H1 (cell line): ENCODE measurements around the gene SLC24A4. TPM values are rescaled to one million over a fixed set of nuclear protein-coding genes. Genes with fewer than 3 reads are reported as not detected.
A peak's percentile ranks its signal among the peaks of the same experiment; 100 is the strongest.

Source experiments
- CTCF ChIA-PET: fragments of 300-600 bp; sonication (Branson Sonifier 250); formaldehyde crosslinking; loops from one replicate; lab custom pipeline; 2021; ENCODE audit not compliant: partially characterized antibody; lab: Charles Lee
- POLR2A ChIA-PET: fragments of 300-600 bp; sonication (Branson Sonifier 250); formaldehyde crosslinking; loops from one replicate; lab custom pipeline; 2021; ENCODE audit warnings: inconsistent platforms; ENCODE audit not compliant: partially characterized antibody; lab: Charles Lee
- DNase-seq, 2 experiments: peaks; one replicate each; pipeline versions ENCODE4 v3.0.0 to v3.0.0-alpha.2; 2010 to 2022; ENCODE audit warnings: low spot score in 2 of 2, low read depth in 1 of 2, mixed read lengths in 1 of 2
- FAIRE-seq: peaks from 2 replicates; lab custom pipeline; 2011; peaks lifted over from hg19 to GRCh38; lab: Jason Lieb, UNC
- H2AFZ ChIP-seq: 2 replicates; pipeline ENCODE4 v1.8.1; 2012; ENCODE audit warnings: low read length, inconsistent platforms
- H2AK5ac ChIP-seq: 2 replicates; pipeline ENCODE4 v1.6.1; 2013; ENCODE audit warnings: low read depth, low read length
- H2BK120ac ChIP-seq: replicated peaks from 2 replicates; pipeline ENCODE3; 2013; ENCODE audit warnings: low read depth, low read length, inconsistent platforms
- H2BK12ac ChIP-seq: 2 replicates; pipeline ENCODE4 v1.6.1; 2013; ENCODE audit warnings: low read depth, low read length
- H2BK15ac ChIP-seq: 2 replicates; pipeline ENCODE4 v1.6.1; 2013; ENCODE audit warnings: low read length
- H2BK20ac ChIP-seq: 2 replicates; pipeline ENCODE4 v1.6.1; 2013; ENCODE audit warnings: low read length
- H2BK5ac ChIP-seq: 2 replicates; pipeline ENCODE4 v1.6.1; 2013; ENCODE audit warnings: low read depth, low read length
- H3K14ac ChIP-seq: 2 replicates; pipeline ENCODE4 v1.6.1; 2013; ENCODE audit warnings: inconsistent platforms; ENCODE audit not compliant: insufficient read length
- H3K18ac ChIP-seq: 2 replicates; pipeline ENCODE4 v1.6.1; 2013; ENCODE audit warnings: low read length; ENCODE audit errors: extremely low read depth
- H3K23ac ChIP-seq: 2 replicates; pipeline ENCODE4 v1.6.1; 2013; ENCODE audit warnings: inconsistent platforms; ENCODE audit not compliant: insufficient read length
- H3K23me2 ChIP-seq: 2 replicates; pipeline ENCODE4 v1.6.1; 2013; ENCODE audit warnings: low read depth, low read length
- H3K27ac ChIP-seq: 2 replicates; pipeline ENCODE4 v1.6.1; 2011; ENCODE audit warnings: low read depth, low read length, inconsistent platforms
- H3K27me3 ChIP-seq, 4 experiments: replicated peaks in 1 of 4; 1 replicate in 1 of 4; 2 replicates in 3 of 4; pipeline versions ENCODE4 v1.6.1 to v1.8.1; 2011 to 2013; ENCODE audit warnings: low read length in 3 of 4, mild to moderate bottlenecking in 3 of 4, inconsistent platforms in 2 of 4, mixed read lengths in 2 of 4, moderate library complexity in 1 of 4; ENCODE audit not compliant: control insufficient read depth in 3 of 4, insufficient read depth in 3 of 4; ENCODE audit errors: extremely low read depth in 1 of 4
- H3K36me3 ChIP-seq, 4 experiments: 2 replicates each; pipeline versions ENCODE4 v1.6.1 to v1.8.1; 2011 to 2013; ENCODE audit warnings: mild to moderate bottlenecking in 4 of 4, low read length in 3 of 4, moderate library complexity in 2 of 4, control low read depth in 1 of 4, inconsistent platforms in 1 of 4; ENCODE audit not compliant: insufficient read depth in 4 of 4, control insufficient read depth in 2 of 4
- H3K4ac ChIP-seq: replicated peaks from 2 replicates; pipeline ENCODE3; 2013; ENCODE audit warnings: low read length, low read depth, mixed read lengths, inconsistent platforms; ENCODE audit not compliant: insufficient read length
- H3K4me1 ChIP-seq, 4 experiments: replicated peaks in 1 of 4; 1 replicate in 1 of 4; 2 replicates in 3 of 4; pipeline versions ENCODE4 v1.6.1 to v1.8.1; 2011 to 2013; ENCODE audit warnings: low read length in 3 of 4, inconsistent platforms in 2 of 4, mixed read lengths in 1 of 4; ENCODE audit not compliant: insufficient read depth in 4 of 4, control insufficient read depth in 3 of 4
- H3K4me2 ChIP-seq, 2 experiments: 2 replicates each; pipeline versions ENCODE4 v1.6.1 to v1.8.1; 2011 to 2013; ENCODE audit warnings: low read depth in 2 of 2, low read length in 2 of 2, control low read depth in 1 of 2, inconsistent platforms in 1 of 2, mild to moderate bottlenecking in 1 of 2; ENCODE audit not compliant: insufficient read depth in 1 of 2
- H3K4me3 ChIP-seq, 4 experiments: fragments of 200-600, 300-600 bp in 1 of 4; sonication (generic), shearing (Covaris generic), sonication (Bioruptor Twin) in 1 of 4; 2 replicates each; pipeline versions ENCODE4 v1.5.1 to v1.8.1; 2011 to 2016; ENCODE audit warnings: low read length in 4 of 4, low read depth in 3 of 4, control low read depth in 2 of 4, inconsistent platforms in 2 of 4, mild to moderate bottlenecking in 2 of 4, mixed read lengths in 1 of 4, moderate library complexity in 1 of 4; ENCODE audit not compliant: insufficient read depth in 2 of 4; ENCODE audit errors: extremely low read depth in 1 of 4
- H3K56ac ChIP-seq: replicated peaks from 2 replicates; pipeline ENCODE3; 2013; ENCODE audit warnings: low read depth, mild to moderate bottlenecking, mixed read lengths, low read length, inconsistent platforms; ENCODE audit not compliant: insufficient read length
- H3K79me1 ChIP-seq: 2 replicates; pipeline ENCODE4 v1.6.1; 2013; ENCODE audit warnings: low read depth, low read length, control low read depth
- H3K79me2 ChIP-seq, 2 experiments: 2 replicates each; pipeline versions ENCODE4 v1.6.1 to v1.8.1; 2012 to 2013; ENCODE audit warnings: low read length in 2 of 2, mild to moderate bottlenecking in 2 of 2, inconsistent platforms in 1 of 2; ENCODE audit not compliant: insufficient read depth in 2 of 2, control insufficient read depth in 1 of 2
- H3K9ac ChIP-seq, 4 experiments: replicated peaks in 1 of 4; 1 replicate in 1 of 4; 2 replicates in 3 of 4; pipeline versions ENCODE4 v1.6.1 to v1.8.1; 2011 to 2013; ENCODE audit warnings: low read depth in 3 of 4, low read length in 3 of 4, control low read depth in 2 of 4, mild to moderate bottlenecking in 2 of 4, moderate library complexity in 2 of 4, inconsistent platforms in 1 of 4; ENCODE audit errors: extremely low read depth in 1 of 4
- H3K9me3 ChIP-seq, 2 experiments: 2 replicates each; pipeline versions ENCODE4 v1.6.1 to v1.8.1; 2012 to 2013; ENCODE audit warnings: mild to moderate bottlenecking in 2 of 2, moderate library complexity in 2 of 2, control low read depth in 1 of 2, inconsistent platforms in 1 of 2, low read depth in 1 of 2, low read length in 1 of 2, mixed read lengths in 1 of 2; ENCODE audit not compliant: insufficient read depth in 2 of 2
- H4K20me1 ChIP-seq, 2 experiments: replicated peaks in 1 of 2; 2 replicates each; pipeline versions ENCODE3 to v1.8.1; 2011 to 2013; ENCODE audit warnings: inconsistent platforms in 2 of 2, low read length in 2 of 2, mild to moderate bottlenecking in 1 of 2; ENCODE audit not compliant: insufficient read depth in 2 of 2, control insufficient read depth in 1 of 2
- H4K5ac ChIP-seq: 2 replicates; pipeline ENCODE4 v1.6.1; 2013; ENCODE audit warnings: low read length, low read depth, mixed read lengths, inconsistent platforms; ENCODE audit not compliant: insufficient read length
- H4K8ac ChIP-seq: 2 replicates; pipeline ENCODE4 v1.8.0; 2013; ENCODE audit warnings: mild to moderate bottlenecking, moderate library complexity, low read length, inconsistent platforms; ENCODE audit not compliant: insufficient read depth; ENCODE audit errors: extremely low read depth
- H4K91ac ChIP-seq: replicated peaks from 2 replicates; pipeline ENCODE3; 2013; ENCODE audit warnings: low read length, mixed read lengths, inconsistent platforms; ENCODE audit not compliant: insufficient read length
- CBX8 ChIP-seq: fragments of 300-800, 300-1000 bp; sonication (generic); IDR thresholded peaks from 2 replicates; pipeline ENCODE4 v1.7.1; 2016; ENCODE audit warnings: low read depth, low read length, borderline replicate concordance
- EZH2 ChIP-seq: fragments of 200-600 bp; sonication (generic); IDR thresholded peaks from 2 replicates; pipeline ENCODE4 v1.7.1; 2012; ENCODE audit warnings: low read depth, mild to moderate bottlenecking, moderate library complexity, low read length, inconsistent platforms; ENCODE audit not compliant: severe bottlenecking
- HDAC2 ChIP-seq, 2 experiments: fragments of 300-600 bp in 1 of 2; sonication (generic) in 1 of 2; IDR thresholded peaks; 2 replicates each; pipeline ENCODE4 v1.6.1; 2011 to 2012; ENCODE audit warnings: low read depth in 2 of 2, low read length in 2 of 2, mild to moderate bottlenecking in 2 of 2, moderate library complexity in 2 of 2, borderline replicate concordance in 1 of 2, inconsistent platforms in 1 of 2
- KDM4A ChIP-seq: IDR thresholded peaks from one replicate; pipeline ENCODE4 v1.7.1; 2012; ENCODE audit warnings: low read depth, mild to moderate bottlenecking, moderate library complexity, low read length, inconsistent platforms; ENCODE audit not compliant: severe bottlenecking
- SUZ12 ChIP-seq: fragments of 200-600 bp; sonication (generic); IDR thresholded peaks from 2 replicates; pipeline ENCODE4 v1.6.1; 2012; ENCODE audit warnings: mild to moderate bottlenecking, inconsistent platforms, low read length, moderate library complexity, mixed read lengths
- WGBS, 2 experiments: shearing (Covaris generic) in 1 of 2; methylation state at CpG; one replicate each; pipeline versions ENCODE4 v1.1.6 to v1.1.7; 2013 to 2015; ENCODE audit warnings: low lambda C conversion rate in 2 of 2, mixed read lengths in 2 of 2, inconsistent platforms in 1 of 2, low coverage in 1 of 2, missing lambda C conversion rate in 1 of 2; ENCODE audit not compliant: insufficient replicate concordance in 2 of 2, insufficient coverage in 1 of 2, insufficient read length in 1 of 2; ENCODE audit errors: extremely low coverage in 1 of 2, missing lambda C conversion rate in 1 of 2; 5-methylcytosine and 5-hydroxymethylcytosine counted together
- polyA plus RNA-seq, 7 experiments: library from polyadenylated mRNA; depleted of rRNA in 3 of 7; stranded (reverse) in 5 of 7; unstranded in 2 of 7; fragments of >200 nt in 5 of 7; fragments of 200-250 nt in 2 of 7; gene quantifications; 1 replicate in 5 of 7; 2 replicates in 1 of 7; 4 replicates in 1 of 7; pipeline versions ENCODE4 v1.2.1 to v1.2.3, GENCODE V29; 2011 to 2013; ENCODE audit warnings: missing spikeins in 2 of 7, mixed read lengths in 2 of 7
- total RNA-seq: library from RNA; stranded (reverse); fragmentation: NEBNext Ultra II Directional; extraction: Animal tissue kit (Norgen Biotek cat#: 25700); gene quantifications from 2 replicates; pipeline ENCODE4 v1.2.1, GENCODE V29; 2021

Gene SLC24A4
- total and polyA plus RNA-seq, 2 of the 8 experiments (the other 6 are each of a cell fraction or from before 2014, with no cell fraction given), result 0.27 to 0.89 TPM

DNA sequence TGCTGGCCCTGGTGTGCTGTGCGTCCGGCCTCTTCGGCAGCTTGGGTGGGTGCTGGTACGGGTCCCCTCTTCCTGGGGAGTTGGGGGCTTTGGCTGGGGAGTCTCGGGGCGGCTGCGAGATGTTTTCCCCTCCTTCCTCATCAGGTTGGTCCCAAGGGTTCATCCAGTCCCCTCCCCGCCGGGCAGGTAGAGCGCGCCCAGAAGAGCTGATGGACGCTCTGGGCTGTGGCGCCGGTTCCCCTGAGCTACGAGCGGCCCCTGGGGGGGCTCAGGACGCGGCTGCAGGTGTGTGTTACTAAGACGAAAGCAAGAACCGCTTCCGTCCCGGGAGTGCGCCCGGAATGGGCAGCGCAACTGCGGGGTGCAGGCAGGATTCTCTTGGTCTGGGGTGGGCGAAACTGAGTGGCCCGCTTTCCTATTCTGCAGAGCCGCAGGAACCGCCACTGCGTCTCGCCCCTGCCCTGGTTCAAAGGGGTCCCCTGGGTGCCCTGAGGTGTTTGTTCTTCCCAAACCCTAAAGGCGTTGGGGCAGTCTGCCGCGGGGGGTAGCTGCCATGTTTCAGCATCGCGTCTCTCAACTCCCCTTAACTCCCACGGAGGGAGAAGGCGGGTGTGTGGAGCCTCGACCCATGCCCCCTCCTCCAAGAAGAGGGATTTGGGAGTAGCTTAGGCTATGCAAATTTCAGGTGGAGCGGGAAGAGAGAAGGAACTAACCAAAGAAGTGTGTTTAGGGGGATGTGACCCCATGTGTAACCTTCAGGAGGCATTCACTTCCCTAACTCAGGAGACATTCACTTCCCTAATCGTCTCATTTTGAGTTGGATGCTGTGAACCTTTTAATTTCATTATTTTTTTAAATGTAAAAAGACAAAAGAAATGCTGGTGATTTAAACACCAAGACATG is 1.2 kb downstream of the SLC24A4 start:
- Histone ChIP-seq H3K4me2 (peak overlapping the region; percentile 70 to 79), H3K4me1 (peaks cover 0 to 5% (median 1%) of the 10 kb centered on the region in 4 experiments; a peak in 5 of 7 replicates), H3K36me3 (peaks cover 0 to 5% (median 0%) of the 10 kb centered on the region in 4 experiments; a peak in 1 of 8 replicates), H3K9me3 (no peaks in the 10 kb centered on the region), H4K8ac (peak overlapping the region; percentile 39; the same call in 1 of the 2 replicates), H3K14ac (no peak overlapping the region), H3K18ac (no peak overlapping the region), H2BK12ac (no peak overlapping the region), H2AK5ac (no peak overlapping the region), H3K4me3 (peak overlapping the region; percentile 43 to 62 (median 50)), H2AFZ (peak overlapping the region; percentile 64; the same call in 1 of the 2 replicates), H4K5ac (no peak overlapping the region), H2BK15ac (no peak overlapping the region), H3K56ac (no peak overlapping the region), H3K27me3 (peaks cover 33 to 65% (median 57%) of the 10 kb centered on the region in 4 experiments), H2BK120ac (no peak overlapping the region), H2BK20ac (no peak overlapping the region), H3K79me2 (no peaks in the 10 kb centered on the region), H4K20me1 (peaks cover 0 to 5% of the 10 kb centered on the region in 2 experiments), H3K27ac (no peak overlapping the region), H3K4ac (no peak overlapping the region), H3K9ac (no peak overlapping the region), H3K23me2 (peaks cover 15% of the 10 kb centered on the region; the same call in 1 of the 2 replicates), H3K23ac (no peak overlapping the region), H2BK5ac (no peak overlapping the region), H3K79me1 (no peaks in the 10 kb centered on the region)
- DNase-seq (peak in 1 of 2 experiments; percentile 69), FAIRE-seq (no peak)
- POLR2A ChIA-PET, result interaction anchor here (0.9 to 1.0 kb wide), 2 partner anchors 30 to 125 kb away, joined by 3 read pairs; no protein-coding TSS in a partner anchor
- CTCF ChIA-PET, result interaction anchor here (0.6 to 8.2 kb wide), 8 partner anchors 9 to 32 kb away, joined by 3 to 52 read pairs (median 4); no protein-coding TSS in a partner anchor
- WGBS, 2 experiments, result 5% methylated on average over 26 of the region's 42 CpGs; no CpG with 5 or more reads in 1 of the 2 experiments
- TF ChIP-seq CBX8 (no peak), KDM4A (peak; percentile 15), HDAC2 (IDR thresholded peaks at IDR 0.05; ENCODE audit: borderline replicate concordance in 1 of 2, low read depth in 2 of 2, low read length in 2 of 2) (no peak), SUZ12 (peak; percentile 80), EZH2 (peak; percentile 80)
- TF ChIP-seq, all 59 proteins: peak for 3
- H4K91ac ChIP-seq, result no peak overlapping the region
